CD14-positive monocyte (primary cell): ENCODE results near the gene IL18. TPM values are rescaled to one million over a fixed set of nuclear protein-coding genes. Genes with fewer than 3 reads are reported as not detected.

ENCODE experiments used
- DNase-seq, 3 donors: peaks; one replicate each; pipeline ENCODE4 v3.0.0-alpha.2; 2011 to 2022
- H2AFZ ChIP-seq: 2 replicates; pipeline ENCODE4 v1.6.0; 2012; ENCODE audit warnings: mild to moderate bottlenecking, low read depth, low read length, inconsistent platforms; ENCODE audit not compliant: insufficient read depth, poor library complexity, severe bottlenecking
- H3K27ac ChIP-seq, 2 donors: 1 replicate in 1 of 2; 2 replicates in 1 of 2; pipeline ENCODE4 v1.5.1; 2012 to 2013; ENCODE audit warnings: low read length in 2 of 2, control low read depth in 1 of 2, inconsistent platforms in 1 of 2, low read depth in 1 of 2, mild to moderate bottlenecking in 1 of 2
- H3K27me3 ChIP-seq, 2 donors: one replicate each; pipeline versions ENCODE4 v1.6.0 to v1.6.1; 2011 to 2013; ENCODE audit warnings: low read length in 2 of 2; ENCODE audit not compliant: control insufficient read depth in 2 of 2, insufficient read depth in 2 of 2
- H3K36me3 ChIP-seq, 2 donors: replicated peaks in 1 of 2; 1 replicate in 1 of 2; 2 replicates in 1 of 2; pipeline versions ENCODE4 v1.5.1 to v1.6.1; 2012 to 2013; ENCODE audit warnings: low read length in 2 of 2, control low read depth in 1 of 2, inconsistent platforms in 1 of 2, mild to moderate bottlenecking in 1 of 2; ENCODE audit not compliant: insufficient read depth in 2 of 2, control insufficient read depth in 1 of 2
- H3K4me1 ChIP-seq, 2 donors: 1 replicate in 1 of 2; 2 replicates in 1 of 2; pipeline versions ENCODE4 v1.5.1 to v1.6.1; 2012 to 2013; ENCODE audit warnings: low read length in 2 of 2, control low read depth in 1 of 2, inconsistent platforms in 1 of 2, mild to moderate bottlenecking in 1 of 2, moderate library complexity in 1 of 2; ENCODE audit not compliant: insufficient read depth in 2 of 2, control insufficient read depth in 1 of 2
- H3K4me2 ChIP-seq: replicated peaks from 2 replicates; pipeline ENCODE3; 2012; ENCODE audit warnings: low read length, moderate library complexity, mild to moderate bottlenecking; ENCODE audit not compliant: poor library complexity, severe bottlenecking; ENCODE audit errors: extremely low read depth
- H3K4me3 ChIP-seq, 3 experiments: fragments of 200-600 bp in 1 of 3; sonication (generic) in 1 of 3; replicated peaks in 1 of 3; 1 replicate in 2 of 3; 2 replicates in 1 of 3; pipeline ENCODE4 v1.5.1; 2011 to 2013; ENCODE audit warnings: low read length in 3 of 3, mild to moderate bottlenecking in 3 of 3, control low read depth in 2 of 3, low read depth in 2 of 3, inconsistent platforms in 1 of 3, moderate library complexity in 1 of 3
- H3K79me2 ChIP-seq: 2 replicates; pipeline ENCODE4 v1.6.0; 2012; ENCODE audit warnings: mild to moderate bottlenecking, control low read depth, inconsistent platforms, low read length, moderate library complexity; ENCODE audit not compliant: insufficient read depth
- H3K9ac ChIP-seq: 2 replicates; pipeline ENCODE4 v1.6.0; 2017; ENCODE audit warnings: low read length, mild to moderate bottlenecking; ENCODE audit not compliant: insufficient read depth, poor library complexity, severe bottlenecking
- H3K9me3 ChIP-seq, 2 donors: replicated peaks in 1 of 2; 1 replicate in 1 of 2; 2 replicates in 1 of 2; pipeline versions ENCODE4 v1.5.1 to v1.6.1; 2012 to 2013; ENCODE audit warnings: low read length in 2 of 2, control low read depth in 1 of 2; ENCODE audit not compliant: control insufficient read depth in 1 of 2, insufficient read depth in 1 of 2
- H4K20me1 ChIP-seq: 2 replicates; pipeline ENCODE4 v1.6.0; 2012; ENCODE audit warnings: mild to moderate bottlenecking, low read length, control low read depth, moderate library complexity; ENCODE audit not compliant: insufficient read depth
- H3K27ac Mint-ChIP-seq, 7 donors: one replicate each; pipeline ENCODE4 v1.8.0; 2020; ENCODE audit warnings: mild to moderate bottlenecking in 7 of 7, mixed read lengths in 7 of 7, moderate library complexity in 6 of 7, inconsistent platforms in 2 of 7
- H3K27me3 Mint-ChIP-seq, 3 donors: one replicate each; pipeline ENCODE4 v1.8.0; 2021 to 2022; ENCODE audit warnings: low read depth in 3 of 3, mild to moderate bottlenecking in 3 of 3, mixed read lengths in 3 of 3, moderate library complexity in 3 of 3, inconsistent platforms in 1 of 3
- H3K36me3 Mint-ChIP-seq, 2 donors: one replicate each; pipeline ENCODE4 v1.8.0; 2020; ENCODE audit warnings: mixed read lengths in 2 of 2, inconsistent platforms in 1 of 2, mild to moderate bottlenecking in 1 of 2
- H3K4me1 Mint-ChIP-seq: one replicate; pipeline ENCODE4 v1.8.0; 2020; ENCODE audit warnings: mild to moderate bottlenecking, mixed read lengths
- H3K4me3 Mint-ChIP-seq, 2 donors: one replicate each; pipeline ENCODE4 v1.8.0; 2020; ENCODE audit warnings: mild to moderate bottlenecking in 2 of 2, mixed read lengths in 2 of 2, moderate library complexity in 1 of 2
- H3K9me3 Mint-ChIP-seq, 7 donors: one replicate each; pipeline ENCODE4 v1.8.0; 2020 to 2022; ENCODE audit warnings: mixed read lengths in 7 of 7, mild to moderate bottlenecking in 6 of 7, moderate library complexity in 6 of 7, inconsistent platforms in 2 of 7
- WGBS: methylation state at CpG from one replicate; pipeline ENCODE4 v1.1.5; 2013; ENCODE audit warnings: missing lambda C conversion rate; ENCODE audit not compliant: insufficient coverage; 5-methylcytosine and 5-hydroxymethylcytosine counted together
- intact Hi-C, 2 donors: fragments of 100-400 bp; cut with micrococcal nuclease; formaldehyde crosslinking; loops; one replicate each; pipeline versions ENCODE4 v1.15.0 to v1.15.1; 2023
- polyA plus RNA-seq, 3 donors: library from polyadenylated mRNA; depleted of rRNA in 1 of 3; unstranded in 2 of 3; stranded (reverse) in 1 of 3; fragments of 300-500 nt in 2 of 3; fragments of >200 nt in 1 of 3; fragmentation: Illumina TruSeq in 2 of 3; gene quantifications; 1 replicate in 2 of 3; 2 replicates in 1 of 3; pipeline ENCODE4 v1.2.3, GENCODE V29; 2012 to 2021
- TF ChIP-seq, protein P1 (sequence below): fragments of 200-600 bp; IDR thresholded peaks from one replicate; pipeline ENCODE4 v1.8.0; 2022; ENCODE audit warnings: antibody characterized with exemption, mild to moderate bottlenecking

Gene IL18
- polyA plus RNA-seq, 3 donors: 11.7 to 16.2 (median 16.1) TPM

DNA sequence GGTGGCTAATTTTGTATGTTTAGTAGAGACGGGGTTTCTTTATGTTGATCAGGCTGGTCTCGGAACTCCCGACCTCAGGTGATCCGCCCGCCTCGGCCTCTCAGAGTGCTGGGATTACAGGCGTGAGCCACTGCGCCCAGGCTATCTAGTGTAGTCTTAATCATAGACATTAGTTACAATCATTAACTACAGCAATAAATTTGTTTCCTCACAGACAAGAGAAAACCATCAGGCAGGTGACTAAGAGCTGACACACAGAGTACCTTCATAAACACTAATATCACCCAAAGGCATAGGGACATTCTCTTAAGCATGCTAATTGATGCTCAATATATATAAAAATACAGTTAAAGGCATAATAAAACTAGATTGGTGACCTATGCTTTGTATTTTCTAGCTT is 57.8 kb downstream of the IL18 start:
- Histone ChIP-seq H3K4me1 (peaks cover 15 to 18% of the 10 kb centered on the region in 2 donors), H3K27me3 (no peaks in the 10 kb centered on the region), H3K9me3 (no peaks in the 10 kb centered on the region), H2AFZ (no peak overlapping the region), H4K20me1 (no peaks in the 10 kb centered on the region), H3K36me3 (peaks cover 6 to 9% of the 10 kb centered on the region in 2 donors), H3K9ac (no peak overlapping the region), H3K4me3 (no peak overlapping the region), H3K4me2 (no peak overlapping the region), H3K79me2 (peaks cover 2% of the 10 kb centered on the region), H3K27ac (no peak overlapping the region)
- H3K27ac Mint-ChIP-seq: no peak overlapping the region
- DNase-seq: no peak
- no peaks in the 10 kb centered on the region for H3K27me3 Mint-ChIP-seq
- peaks cover 11% of the 10 kb centered on the region for H3K4me1 Mint-ChIP-seq
- no CpG with 5 or more reads among the region's 8 CpGs for WGBS
- H3K36me3 Mint-ChIP-seq: peaks cover 15 to 18% of the 10 kb centered on the region in 2 donors
- intact Hi-C loops: no loop called here
- peaks cover 0 to 3% (median 0%) of the 10 kb centered on the region in 7 donors for H3K9me3 Mint-ChIP-seq
- H3K4me3 Mint-ChIP-seq: no peak overlapping the region
- TF ChIP-seq, protein P1, sequence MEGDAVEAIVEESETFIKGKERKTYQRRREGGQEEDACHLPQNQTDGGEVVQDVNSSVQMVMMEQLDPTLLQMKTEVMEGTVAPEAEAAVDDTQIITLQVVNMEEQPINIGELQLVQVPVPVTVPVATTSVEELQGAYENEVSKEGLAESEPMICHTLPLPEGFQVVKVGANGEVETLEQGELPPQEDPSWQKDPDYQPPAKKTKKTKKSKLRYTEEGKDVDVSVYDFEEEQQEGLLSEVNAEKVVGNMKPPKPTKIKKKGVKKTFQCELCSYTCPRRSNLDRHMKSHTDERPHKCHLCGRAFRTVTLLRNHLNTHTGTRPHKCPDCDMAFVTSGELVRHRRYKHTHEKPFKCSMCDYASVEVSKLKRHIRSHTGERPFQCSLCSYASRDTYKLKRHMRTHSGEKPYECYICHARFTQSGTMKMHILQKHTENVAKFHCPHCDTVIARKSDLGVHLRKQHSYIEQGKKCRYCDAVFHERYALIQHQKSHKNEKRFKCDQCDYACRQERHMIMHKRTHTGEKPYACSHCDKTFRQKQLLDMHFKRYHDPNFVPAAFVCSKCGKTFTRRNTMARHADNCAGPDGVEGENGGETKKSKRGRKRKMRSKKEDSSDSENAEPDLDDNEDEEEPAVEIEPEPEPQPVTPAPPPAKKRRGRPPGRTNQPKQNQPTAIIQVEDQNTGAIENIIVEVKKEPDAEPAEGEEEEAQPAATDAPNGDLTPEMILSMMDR: no peak

DNA sequence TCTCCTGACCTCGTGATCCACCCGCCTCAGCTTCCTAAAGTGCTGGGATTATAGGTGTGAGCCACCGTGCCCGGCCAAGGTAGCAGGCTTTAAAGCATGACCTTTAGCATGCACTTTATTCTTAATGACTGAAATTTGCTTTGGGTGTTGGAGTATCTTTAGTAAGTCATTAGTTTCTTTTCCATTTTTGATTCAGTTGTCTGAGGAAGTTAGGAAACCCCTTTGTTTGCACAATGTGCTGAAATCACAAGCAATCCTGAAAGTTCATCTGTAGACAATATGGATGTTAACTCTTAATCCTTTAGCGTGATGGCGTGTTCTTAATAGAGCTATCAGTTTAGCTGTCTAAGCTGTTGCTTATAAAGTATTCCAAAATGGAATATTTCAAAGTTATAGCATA is 60.4 kb downstream of the IL18 start:
- H3K4me1 Mint-ChIP-seq: peaks cover 13% of the 10 kb centered on the region
- H3K4me1 ChIP-seq: peaks cover 15 to 18% of the 10 kb centered on the region in 2 donors
- no peaks in the 10 kb centered on the region for H4K20me1 ChIP-seq
- H3K4me3 Mint-ChIP-seq: peak overlapping the region; percentile 74 to 83
- H3K4me2 ChIP-seq: peak overlapping the region; percentile 29
- no peak overlapping the region for H3K9ac ChIP-seq
- peaks cover 16 to 19% of the 10 kb centered on the region in 2 donors for H3K36me3 Mint-ChIP-seq
- intact Hi-C loops: no loop called here
- H3K9me3 ChIP-seq: no peaks in the 10 kb centered on the region
- no peaks in the 10 kb centered on the region for H3K27me3 Mint-ChIP-seq
- peaks cover 6 to 15% of the 10 kb centered on the region in 2 donors for H3K36me3 ChIP-seq
- H3K9me3 Mint-ChIP-seq: no peaks in the 10 kb centered on the region
- H3K27me3 ChIP-seq: no peaks in the 10 kb centered on the region
- TF ChIP-seq, protein P1: no peak
- H3K27ac ChIP-seq: peak overlapping the region; percentile 66 to 75
- peak overlapping the region; percentile 9 for H2AFZ ChIP-seq
- peak; percentile 47 to 75 (median 73) for DNase-seq
- no CpG with 5 or more reads among the region's 6 CpGs for WGBS
- peaks cover 2% of the 10 kb centered on the region for H3K79me2 ChIP-seq
- peak overlapping the region; percentile 18 to 53 (median 39) for H3K4me3 ChIP-seq
- H3K27ac Mint-ChIP-seq: peak overlapping the region; percentile 81 to 92 (median 87)
